Activated CD4-positive, CD25-positive, alpha-beta regulatory T cell treated with anti-CD3 and anti-CD28 coated beads, Interleukin-2, amount 50 U/mL, for 72 hours (primary cell): Measurements from ENCODE around the gene FGD6.
A peak's percentile ranks its signal among the peaks of the same experiment; 100 is the strongest.

ENCODE experiments used
- DNase-seq: peaks from one replicate; pipeline ENCODE4 v3.0.0; 2021

FGD6 gene

DNA sequence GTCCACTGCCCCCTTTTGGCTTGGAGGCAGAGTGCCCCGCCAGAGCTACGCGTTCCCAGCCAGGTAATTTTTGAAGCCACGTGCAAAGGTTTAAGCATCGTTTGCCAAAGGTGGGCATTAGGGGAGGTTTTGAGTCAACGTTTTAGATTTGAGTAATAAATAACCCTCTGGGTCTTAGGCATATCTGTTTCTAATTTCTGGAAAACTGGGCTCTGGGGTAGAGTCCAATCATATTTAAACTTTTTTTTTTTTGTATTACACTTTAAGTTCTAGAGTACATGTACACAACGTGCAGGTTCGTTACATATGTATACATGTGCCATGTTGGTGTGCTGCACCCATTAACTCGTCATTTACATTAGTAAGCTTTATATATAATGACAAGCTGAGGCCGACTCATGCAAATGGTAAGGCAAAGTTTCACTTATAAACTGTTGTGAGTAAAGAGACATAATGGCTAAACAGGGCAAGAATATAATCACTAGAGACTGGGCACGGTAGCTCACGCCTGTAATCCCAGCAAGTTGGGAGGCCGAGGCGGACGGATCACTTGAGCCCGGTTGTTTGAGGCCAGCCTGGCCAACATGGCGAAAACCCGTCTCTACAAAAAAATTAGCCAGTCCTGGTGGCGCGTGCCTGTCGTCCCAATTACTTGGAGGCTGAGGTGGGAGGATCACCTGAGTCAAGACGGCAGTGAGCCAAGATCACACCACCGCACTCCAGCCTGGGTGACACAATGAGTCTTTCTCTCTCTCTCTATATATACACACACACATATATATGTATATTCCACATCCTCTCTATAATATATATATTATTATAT, 143.4 kb downstream of the FGD6 start:
- DNase-seq, result no peak

- peak; percentile 83 for DNase-seq
These were observed 144.2 kb downstream of the FGD6 start, which contains the start of gene NR2C1 for GRCh38 chr12:95072900-95073697. TSS of gene NR2C1 (minus strand) at chr12:95073618. CDS start at chr12:95067384, 6,234 bp downstream.

DNA sequence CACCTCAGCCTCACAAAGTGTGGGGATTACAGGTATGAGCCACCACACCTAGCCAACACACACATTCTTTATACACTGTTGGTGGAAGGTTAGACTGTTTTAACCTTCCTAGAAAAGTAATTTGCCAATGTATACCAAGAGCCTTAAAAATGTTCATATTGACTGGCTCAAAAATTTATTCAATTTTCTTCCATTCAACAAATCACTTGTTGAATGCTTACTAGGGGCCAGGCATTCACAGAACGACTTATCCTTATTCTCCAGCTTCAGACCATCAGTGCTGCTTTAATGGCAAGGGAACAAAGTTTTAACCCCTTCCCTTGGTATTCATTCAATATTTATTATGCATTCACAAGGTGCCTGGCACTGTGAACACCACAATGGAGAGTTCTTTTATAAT, 146.9 kb downstream of the FGD6 start:
- DNase-seq, result no peak

DNA sequence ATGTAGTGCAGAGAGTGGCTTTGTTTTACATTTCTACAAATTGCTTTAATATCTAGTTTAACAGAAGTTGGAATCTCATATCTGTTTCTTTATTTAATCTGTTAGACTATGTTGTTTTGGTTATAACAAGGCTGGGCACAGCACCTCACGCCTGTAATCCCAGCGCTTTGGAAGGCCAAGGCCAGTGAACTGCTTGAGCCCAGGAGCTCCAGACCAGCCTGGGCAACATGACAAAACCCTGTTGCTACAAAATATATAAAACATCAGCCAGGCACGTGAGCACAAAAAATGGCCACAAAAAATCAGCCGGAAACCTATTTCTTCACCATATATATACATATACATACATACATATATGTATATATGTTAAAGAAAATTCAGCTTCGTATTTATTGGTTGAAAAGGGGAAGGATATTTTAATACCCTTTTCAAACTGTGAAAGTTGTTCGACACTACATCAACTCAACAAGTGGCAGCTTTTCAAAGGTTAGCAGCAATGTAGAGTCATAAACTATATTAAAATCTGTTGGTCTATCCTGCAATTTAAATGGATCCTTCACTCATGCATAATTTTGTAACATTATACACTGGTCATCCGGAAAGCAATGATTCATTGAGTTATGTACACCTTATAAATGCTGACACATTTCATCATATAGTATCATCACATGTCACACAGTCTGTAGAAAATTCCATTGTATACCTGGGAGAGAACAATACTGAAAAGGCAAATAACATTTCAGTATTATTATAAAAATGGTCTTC, 151.0 kb downstream of the FGD6 start:
- DNase-seq, result no peak

DNA sequence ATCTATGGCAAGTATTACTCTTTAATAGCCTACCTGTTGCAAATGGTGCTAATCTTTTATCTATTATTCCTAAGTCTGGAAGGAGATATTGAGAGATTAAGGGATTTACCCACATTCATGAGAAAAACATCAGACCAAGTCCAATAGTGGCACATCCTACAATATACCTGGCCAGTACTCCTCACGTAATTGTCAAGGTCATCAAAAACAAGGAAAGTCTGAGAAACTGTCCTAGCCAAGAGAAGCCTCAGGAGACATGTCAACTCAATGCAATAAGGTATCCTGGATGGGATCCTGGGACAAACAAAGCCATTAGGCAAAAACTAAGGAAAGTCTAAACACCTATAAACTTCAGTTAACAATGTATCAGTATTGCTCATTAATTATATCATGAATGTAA, 156.3 kb downstream of the FGD6 start:
- no peak for DNase-seq

GRCh38 chr12:95059984-95060383, 157.3 kb downstream of the FGD6 start:
- no peak for DNase-seq

DNA sequence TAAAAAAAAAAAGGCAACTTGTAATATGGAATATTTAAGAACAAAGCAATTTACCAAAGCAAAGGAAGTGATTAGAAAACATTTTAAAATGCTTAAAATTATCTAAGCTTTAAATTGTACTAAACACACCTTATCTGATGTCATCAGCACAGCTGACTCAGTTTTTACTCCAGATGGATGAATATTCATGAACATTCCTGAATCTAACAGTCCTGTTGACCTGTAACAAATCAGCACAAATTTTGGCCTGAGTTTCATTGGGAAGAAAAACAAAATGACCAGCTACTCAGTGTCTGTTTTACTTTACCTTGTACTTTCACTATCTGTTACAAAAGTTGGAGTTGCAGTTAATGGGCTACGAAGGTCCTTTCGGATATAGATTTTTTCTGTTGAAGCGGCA, 159.8 kb downstream of the FGD6 start:
- no peak for DNase-seq

- no peak for DNase-seq
These were observed 162.2 kb downstream of the FGD6 start for GRCh38 chr12:95055057-95055456.

GRCh38 chr12:95054206-95054605, 163.1 kb downstream of the FGD6 start:
- DNase-seq, result no peak

DNA sequence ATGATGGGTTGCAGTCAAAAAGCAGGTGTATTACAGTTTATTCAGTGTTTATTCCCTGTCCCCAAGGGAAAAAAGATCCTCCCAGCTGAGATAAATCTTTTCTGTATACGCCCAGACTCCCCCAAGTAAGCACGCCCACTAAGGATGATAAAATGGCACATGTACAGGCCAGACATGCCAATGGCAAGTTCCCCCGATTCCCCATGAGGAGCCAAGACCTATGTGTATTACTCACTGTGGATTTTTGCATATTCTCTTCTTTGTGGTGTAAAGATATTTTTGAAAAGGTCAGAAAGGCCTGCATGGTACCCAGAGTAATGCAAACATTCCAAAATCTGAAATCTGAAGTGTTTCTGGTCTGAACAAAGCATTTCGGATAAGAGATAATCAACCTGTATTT, 166.0 kb downstream of the FGD6 start:
- no peak for DNase-seq

DNA sequence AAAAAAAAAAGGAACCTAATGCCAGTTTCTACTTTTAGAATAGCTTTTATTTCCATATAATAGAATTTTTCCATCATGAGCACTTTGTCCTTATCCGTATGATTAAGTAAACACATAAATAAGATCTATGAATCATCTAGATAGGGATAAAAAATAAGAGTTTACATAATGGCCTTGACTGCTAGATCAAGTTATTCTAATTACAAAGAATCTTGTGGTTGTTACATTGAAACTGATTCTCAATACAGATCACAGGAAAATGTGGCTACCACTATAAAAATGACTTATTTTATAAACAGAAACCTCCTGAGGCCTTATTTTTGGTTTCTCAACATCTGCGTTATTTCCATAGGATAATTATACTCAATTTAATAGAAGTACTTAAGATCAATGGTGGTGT, 179.4 kb downstream of the FGD6 start:
- no peak for DNase-seq

- no peak for DNase-seq
These were observed 182.5 kb downstream of the FGD6 start for GRCh38 chr12:95034750-95035149.
